ENCODE measurements around the gene ELP6.
"Not testable (repeated sequence)": the region's sequence is repeated elsewhere in the genome, so short reads cannot be mapped to it uniquely, and the experiment has no call there.

Gene ELP6

DNA sequence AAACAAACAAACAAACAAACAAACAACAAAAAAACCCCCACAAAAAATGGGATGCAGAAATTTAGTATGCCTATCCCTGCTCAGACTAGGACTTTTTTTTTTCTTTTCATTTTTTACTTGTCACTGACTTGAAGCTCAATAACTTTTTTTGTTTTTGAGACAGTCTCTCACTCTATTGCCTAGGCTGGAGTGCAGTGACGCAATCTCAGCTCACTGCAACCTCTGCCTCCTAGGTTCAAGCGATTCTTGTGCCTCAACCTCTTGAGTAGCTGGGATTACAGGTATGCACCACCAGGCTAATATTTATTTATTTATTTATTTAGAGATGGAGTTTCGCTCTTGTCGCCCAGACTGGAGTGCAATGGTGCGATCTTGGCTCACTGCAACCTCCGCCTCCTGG lies 8.2 kb downstream of the ELP6 start:
- DNase-seq = not testable (repeated sequence)

DNA sequence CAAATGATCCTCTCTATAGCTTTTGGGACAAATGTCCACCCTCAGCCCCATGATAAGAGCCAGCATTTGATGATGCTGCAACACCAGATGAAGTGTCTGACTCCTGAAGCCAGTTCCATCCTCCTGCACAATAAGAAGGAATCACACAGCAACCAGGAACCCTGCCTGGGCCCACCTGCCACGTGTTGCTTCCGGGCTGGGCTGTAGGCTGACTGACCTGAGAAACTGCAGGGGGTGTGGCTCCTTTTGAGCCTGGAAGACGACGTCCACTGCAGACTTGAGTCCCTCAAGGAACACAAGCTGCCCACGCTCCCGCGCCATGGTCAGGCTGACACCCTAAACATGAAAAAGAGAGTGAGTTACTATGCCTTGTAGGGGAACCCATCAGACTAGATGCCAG lies 9.4 kb downstream of the ELP6 start:
- DNase-seq = no peak

DNA sequence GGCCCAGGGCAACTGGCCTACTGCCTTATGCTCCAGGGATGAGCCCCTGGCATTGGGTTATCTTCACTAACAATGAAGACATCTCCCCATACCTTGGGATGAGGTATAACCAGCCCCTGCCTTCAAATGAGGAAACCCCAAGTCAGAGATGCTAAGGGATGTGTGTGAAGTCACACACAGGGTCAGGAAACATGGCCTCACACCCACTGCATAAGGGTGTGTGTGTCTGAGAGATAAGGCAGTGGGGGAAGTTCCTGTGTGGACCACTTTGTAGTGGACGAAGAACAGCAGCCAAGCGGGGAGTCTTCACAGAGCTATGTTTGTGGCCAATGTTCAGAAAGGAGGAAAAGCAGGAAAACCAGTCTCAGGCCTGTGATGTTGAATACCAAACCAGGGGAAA lies 10.5 kb downstream of the ELP6 start:
- DNase-seq = no peak

DNA sequence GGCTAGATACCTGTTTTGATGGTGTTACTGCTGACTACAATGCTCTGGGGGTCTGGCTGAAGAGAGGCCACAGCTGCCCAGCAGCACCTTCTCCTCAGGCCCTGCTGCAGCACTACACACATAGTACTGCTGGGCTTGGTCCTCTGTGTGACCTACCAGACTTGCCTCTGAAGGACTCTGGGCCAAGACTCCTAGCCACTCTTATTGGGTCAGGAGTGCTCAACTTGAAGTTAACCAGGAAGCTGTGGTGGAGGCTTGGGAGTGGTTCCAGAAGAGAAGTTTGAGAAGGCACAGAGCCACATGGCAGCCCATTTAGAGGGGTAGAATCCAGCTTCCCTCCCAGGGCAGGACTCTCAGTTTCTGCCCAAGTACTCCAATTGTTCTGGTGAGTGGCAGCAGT lies 16.6 kb downstream of the ELP6 start:
- no peak for DNase-seq

DNA sequence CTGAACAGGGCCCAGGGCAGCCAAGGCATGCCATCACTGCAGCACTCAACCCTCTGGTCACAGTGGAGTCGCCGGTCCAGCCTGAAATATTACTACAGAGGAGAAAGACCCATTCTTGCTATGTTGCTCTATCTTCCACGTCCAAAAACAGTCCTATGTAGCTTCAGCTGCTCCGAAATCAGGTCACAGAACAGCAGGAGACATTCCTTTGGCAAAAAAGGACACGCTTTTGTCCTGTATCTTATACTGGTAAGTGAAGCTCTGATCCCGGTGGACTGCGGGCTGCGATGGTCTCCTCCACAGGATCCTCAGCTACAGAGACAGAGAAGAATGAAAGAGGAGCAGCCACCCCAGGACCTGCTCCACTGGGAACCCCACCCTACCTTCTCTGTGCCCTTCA lies 17.6 kb downstream of the ELP6 start:
- no peak for DNase-seq

DNA sequence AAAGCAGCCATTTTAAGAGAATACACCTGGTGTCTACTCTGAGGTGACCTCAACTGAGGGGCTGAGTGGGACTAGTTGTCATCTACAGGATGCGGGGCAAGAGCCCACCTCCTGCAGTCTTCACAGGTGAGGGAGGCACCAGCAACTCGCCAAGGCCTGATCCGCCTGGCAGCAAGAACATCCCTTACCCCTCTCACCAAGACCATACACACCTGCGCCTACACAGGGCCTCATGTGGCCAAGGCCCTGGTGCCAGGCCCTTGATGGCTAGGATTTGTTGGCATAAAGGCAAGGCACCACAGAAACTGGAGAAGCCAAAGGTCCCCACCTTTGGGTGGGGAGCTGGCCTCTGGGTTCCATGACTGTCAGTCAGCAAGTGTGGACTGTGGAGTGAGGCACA lies 18.4 kb downstream of the ELP6 start:
- DNase-seq = no peak

DNA sequence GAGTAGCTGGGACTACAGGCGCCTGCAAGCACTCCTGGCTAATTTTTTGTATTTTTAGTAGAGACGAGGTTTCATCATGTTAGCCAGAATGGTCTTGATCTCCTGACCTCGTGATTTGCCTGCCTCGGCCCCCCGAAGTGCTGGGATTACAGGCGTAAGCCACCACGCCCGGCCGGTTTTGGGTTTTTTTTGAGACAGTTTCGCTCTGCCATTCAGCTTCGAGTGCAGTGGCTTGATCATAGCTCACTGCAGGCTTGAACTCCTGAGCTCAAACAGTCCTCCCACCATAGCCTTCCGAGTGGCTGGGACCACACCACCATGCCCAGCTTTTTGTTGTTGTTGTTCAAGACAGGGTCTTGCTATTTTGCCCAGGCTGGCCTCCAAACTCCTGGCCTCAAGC lies 21.7 kb downstream of the ELP6 start:
- DNase-seq = no peak

DNA sequence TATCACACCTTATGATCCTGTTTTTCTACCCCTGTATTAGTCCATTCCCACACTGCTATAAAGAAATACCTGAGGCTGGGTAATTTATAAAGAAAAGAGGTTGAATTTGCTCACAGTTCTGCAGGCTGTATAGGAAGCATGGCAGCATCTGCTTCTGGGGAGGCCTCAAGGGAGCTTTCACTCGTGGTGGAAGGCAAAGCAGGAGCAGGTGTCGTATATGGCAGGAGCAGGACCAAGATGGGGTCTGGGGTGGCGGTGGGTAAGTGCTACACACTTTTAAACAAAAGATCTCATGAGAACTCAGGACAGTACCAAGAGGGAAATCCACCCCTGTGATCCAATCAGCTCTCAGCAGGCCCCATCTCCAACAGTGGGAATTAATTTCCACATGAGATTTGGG lies 22.3 kb downstream of the ELP6 start:
- no peak for DNase-seq

DNA sequence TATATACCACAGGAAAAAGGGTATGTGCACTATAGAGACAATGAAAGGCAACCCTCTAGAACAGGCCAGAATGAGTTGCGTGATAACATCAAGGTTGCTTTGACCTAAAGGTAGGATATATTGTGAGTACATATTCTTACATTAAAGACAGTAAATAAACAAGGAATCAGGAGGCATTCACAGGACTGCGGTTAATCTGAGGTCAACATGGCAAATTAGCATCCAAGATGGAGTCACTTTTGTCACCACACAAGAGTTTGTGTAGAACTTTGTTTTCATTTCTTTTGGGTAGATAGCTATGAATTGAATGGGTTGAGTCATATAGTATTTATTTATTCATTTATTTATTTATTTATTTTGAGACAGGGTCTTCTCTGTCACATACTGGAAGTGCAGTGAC lies 26.2 kb downstream of the ELP6 start:
- DNase-seq = no peak

DNA sequence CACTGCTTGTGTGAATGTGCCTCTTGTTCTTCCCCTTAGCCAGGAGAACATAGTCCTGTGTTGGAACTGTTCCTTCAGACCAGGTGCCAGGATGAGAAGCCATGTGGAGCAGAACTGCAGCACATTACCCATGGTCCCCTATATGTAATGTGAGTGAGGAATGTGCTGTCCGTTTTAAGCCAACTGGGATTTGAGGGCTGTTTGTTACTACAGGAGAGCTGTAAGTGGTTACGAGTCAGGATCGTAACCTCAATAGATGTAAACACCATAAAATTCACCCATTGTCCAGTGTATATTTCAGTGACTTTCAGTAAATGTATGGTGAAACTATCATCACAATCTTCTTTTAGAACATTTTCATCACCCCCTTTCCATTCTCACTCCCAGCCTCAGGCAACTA lies 27.7 kb downstream of the ELP6 start:
- no peak for DNase-seq

DNA sequence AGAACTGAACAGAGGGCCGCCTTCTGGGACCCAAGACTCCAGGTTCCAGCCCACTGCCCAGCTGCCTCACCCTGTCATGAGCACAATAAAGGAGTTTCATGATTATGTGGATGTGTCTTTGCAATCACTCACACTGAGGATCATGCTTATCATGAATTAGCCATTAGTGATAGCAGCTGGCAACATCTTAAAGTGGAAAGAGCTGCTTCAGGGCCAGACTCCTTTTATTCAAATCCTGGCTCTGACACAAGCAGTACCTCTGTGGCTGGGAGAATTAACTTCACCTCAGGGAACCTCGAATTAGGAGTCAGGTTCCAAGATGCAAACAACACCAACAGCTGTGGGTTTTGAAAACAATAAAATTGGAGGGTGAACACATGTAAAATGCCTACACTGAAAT lies 31.1 kb downstream of the ELP6 start:
- no peak for DNase-seq

DNA sequence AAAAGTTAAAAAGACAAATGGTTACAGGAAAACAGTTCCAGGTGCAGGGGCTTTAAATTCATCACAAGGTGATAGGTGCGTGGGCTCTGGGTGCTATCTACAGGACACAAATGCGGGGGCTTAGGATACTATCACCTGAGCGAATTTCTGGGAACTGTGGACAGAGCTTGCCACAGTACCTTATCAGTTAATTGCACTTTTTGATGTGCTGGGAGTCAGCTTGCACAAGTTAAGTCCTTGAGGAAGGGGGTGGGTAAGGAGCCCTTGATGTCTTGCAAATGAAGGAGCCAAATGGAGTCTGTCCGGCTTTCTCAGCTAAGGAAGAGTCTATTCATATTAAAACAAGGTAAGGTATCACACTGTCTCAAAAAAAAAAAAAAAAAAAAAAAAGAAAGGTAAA lies 31.7 kb downstream of the ELP6 start:
- not testable (repeated sequence) for DNase-seq

DNA sequence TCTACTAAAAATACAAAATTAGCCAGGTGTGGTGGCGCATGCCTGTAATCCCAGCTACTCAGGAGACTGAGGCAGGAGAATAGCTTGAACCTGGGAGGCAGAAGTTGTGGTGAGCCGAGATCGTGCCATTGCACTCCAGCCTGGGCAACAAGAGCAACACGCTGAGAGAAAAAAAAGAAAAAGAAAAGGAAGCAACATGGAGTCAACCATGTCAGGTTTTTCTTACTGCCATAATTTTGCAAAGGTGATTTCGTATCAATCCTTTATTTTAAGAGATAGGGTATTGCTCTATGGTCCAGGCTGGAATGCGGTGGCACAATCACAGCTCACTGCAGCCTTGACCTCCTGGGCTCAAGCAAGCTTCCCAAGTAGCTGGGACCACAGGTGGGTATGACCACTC lies 33.2 kb downstream of the ELP6 start:
- not testable (repeated sequence) for DNase-seq

DNA sequence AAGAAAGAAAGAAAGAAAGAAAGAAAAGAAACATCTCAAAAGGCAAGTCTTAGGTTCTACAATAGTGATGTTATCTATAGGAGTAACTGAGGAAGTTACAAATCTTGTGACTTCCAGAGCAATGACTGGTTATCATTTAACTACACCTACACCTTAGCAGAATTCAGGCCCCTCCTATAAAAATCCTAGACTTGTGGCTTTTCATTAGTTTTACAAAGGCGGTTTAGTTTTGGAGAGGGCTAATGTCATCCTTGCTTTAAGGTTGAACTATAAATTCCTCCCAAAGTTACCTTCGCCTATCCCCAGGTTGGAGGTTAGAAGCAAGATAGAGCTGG lies 33.7 kb downstream of the ELP6 start:
- DNase-seq = no peak

DNA sequence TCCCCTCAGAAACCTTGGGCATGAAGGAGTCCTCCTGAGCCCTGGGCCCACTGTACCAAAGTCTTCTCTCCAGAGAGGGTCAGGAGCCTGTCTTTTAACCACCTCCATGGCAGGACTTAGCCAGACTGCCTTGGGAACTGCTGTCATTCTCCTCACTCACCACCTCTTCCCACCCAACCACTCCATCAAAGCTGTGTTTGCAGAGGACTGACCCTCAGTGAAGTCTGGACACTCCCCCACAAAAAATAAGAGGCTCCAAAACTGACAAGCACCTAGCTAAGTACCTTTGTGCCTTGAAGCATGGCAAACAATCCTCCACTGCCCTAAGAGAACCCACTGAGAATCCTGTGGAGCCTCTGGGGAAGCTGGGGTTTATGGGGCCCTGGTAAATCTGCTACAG lies 35.5 kb downstream of the ELP6 start:
- no peak for DNase-seq

DNA sequence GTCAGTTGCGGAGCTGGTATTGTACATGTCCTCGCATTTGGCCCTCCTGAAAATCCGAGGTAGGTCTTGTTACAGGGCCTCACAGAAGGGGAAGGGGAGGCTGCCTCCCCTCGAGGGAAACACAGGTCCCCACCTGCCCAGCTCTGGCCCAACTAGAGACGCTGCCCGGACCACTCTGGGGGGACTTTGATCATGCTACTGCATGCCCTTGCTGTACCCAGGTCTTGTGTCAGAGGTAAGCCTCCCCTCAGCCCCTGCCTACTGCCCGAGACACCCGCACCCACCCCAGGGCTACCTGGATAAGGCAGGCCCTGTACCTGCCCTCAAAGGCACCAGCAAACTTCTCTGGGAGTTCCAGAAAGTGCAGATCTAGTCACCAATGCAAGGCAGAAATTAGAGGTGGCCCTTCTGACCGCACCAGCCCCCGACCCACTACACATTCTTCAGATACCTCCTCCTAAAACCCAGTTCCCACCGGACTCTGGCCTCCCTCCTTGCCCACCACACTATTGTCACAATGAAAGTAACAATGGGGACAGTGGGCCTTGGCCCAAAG lies 36.8 kb downstream of the ELP6 start:
- no peak for DNase-seq

DNA sequence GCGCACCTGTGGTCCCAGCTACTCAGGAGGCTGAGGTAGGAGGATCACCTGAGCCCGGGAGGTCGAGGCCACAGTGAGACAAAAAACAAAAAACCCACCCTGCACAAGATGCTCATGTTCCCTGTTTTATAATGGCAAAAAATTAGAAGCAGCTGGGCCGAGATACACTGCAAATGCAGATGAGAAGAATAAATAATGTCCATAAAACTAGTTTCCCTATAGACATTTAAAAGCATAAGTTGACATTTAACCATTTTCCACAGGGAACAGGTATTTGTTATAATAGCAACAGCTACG lies 37.2 kb downstream of the ELP6 start:
- no peak for DNase-seq

DNA sequence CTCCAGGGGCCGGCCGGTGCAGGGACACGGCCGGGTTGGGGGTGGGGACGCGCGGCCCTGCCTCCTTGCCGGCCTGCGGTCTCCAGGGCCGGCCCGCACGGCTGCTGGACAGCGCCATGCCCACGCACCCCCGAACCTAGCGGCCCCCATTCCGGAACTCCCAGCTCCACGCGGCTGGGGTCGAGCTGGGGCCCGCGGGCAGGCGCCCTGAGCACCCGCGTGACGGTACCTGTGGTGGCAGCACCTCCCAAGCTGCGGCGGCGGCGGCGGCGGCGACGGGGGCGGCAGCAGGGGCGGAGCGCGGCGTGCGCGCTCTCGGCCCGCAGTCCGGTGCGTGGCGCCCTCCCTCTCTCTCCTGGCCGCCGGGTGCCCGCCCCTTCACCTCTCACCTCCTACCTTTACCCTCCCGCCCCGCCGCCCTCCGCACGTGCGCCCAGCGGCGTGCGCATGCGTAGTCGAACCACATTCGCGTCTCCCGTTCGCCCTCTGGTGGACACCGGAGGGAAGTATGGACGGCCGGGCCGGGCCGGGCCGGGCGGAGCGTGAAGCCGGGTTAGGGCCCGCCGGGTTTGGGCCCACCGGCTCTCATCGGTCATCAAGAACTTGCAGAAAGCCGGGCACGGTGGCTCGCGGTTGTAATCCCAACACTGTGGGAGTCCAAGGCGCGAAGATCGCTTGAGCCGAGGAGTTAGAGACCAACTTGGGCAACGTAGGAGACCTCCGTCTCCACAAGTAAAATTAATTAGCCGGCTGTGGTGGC lies 37.8 kb downstream of the ELP6 start, which contains the start of gene SCAP:
Gene SCAP (minus strand): TSS at position 372 of the 760 bp plus-strand sequence. CDS start 32,948 bp downstream, outside the sequence.
- DNase-seq = peak; percentile 88

DNA sequence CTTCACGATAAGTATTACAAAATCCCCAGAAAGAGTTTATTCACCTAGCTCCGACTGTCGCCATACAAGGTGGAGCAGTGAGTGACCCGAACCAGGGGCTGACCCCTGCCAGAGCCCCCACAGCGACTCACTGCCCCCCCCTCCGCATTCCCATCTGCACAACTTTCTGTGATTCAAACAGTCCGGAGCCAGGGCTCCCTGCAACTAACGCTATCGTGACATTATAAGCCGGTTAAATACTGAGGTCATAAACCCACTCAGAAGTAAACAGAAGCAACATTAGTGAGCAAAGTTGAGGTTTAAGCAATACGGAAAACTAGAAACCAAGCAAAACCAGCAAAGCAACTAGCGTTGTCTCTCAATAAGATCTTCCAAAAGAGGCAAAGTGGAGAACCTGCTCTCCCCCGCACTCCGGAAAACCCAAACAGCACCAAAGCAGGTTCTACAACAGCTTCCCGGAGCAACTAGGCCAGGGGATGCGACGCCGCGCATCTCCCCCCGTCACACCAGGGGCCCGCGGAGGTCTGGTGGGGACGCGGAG lies 38.4 kb downstream of the ELP6 start:
- DNase-seq = no peak

DNA sequence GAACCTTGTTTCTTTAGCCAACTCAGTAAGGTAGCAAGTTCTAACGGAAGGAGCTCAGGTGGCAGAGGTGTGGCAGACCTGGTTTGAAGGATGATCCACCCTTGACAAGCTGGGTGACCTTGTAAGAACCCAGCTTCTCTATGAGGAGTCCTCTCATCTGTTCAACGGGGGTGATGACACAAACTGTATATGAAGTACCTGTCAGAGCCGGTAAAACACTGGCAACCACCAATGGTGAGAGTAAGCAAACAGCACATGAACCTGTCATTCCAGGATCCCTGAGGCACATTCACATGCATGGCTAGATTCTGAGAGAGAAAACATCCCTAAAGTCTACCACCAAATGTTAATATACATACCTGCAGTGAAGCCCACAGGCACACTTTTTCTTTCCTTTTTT lies 40.1 kb downstream of the ELP6 start:
- DNase-seq = no peak

DNA sequence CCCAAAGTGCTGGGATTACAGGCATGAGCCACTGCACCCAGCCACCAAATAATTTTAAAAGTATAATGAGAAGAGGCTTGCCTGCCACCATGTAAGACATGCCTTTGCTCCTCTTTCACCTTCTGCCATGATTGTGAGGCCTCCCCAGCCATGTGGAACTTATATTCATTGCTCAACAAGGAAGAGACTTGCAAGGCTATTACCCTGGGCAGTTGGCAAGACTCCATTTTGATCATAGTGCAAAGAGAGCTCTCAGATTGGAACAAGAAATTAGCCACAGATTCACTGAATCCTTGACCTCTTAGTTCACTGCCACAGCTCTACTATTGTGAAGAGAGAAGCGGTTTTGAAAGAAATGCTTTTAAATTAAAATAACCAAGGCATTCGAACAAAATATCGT lies 43.9 kb downstream of the ELP6 start:
- no peak for DNase-seq

DNA sequence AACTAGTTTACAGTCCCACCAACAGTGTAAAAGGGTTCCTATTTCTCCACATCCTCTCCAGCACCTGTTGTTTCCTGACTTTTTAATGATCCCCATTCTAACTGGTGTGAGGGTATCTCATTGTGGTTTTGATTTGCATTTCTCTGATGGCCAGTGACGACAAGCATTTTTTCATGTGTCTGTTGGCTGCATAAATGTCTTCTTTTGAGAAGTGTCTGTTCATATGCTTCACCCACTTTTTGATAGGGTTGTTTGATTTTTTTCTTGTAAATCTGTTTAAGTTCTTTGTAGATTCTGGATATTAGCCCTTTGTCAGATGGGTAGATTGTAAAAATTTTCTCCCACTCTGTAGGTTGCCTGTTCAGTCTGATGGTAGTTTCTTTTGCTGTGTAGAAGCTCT lies 45.2 kb downstream of the ELP6 start:
- DNase-seq = not testable (repeated sequence)

DNA sequence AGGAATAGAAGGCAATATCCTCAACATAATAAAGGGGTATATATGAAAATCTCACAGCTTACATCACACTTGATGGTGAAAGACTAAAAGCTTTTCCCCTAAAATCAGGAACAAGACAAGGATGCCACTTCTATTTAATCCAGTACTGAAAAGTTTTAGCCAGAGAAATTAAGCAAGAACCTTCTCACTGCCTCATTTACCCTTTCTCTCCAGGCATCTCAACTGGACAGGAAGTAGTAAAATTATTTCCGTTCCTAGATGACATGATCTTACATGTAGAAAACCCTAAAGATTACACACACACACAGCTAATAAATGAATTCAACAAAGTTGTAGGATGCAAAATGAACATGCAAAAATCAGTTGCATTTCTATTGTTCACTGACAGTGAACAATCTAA lies 48.9 kb downstream of the ELP6 start:
- no peak for DNase-seq

DNA sequence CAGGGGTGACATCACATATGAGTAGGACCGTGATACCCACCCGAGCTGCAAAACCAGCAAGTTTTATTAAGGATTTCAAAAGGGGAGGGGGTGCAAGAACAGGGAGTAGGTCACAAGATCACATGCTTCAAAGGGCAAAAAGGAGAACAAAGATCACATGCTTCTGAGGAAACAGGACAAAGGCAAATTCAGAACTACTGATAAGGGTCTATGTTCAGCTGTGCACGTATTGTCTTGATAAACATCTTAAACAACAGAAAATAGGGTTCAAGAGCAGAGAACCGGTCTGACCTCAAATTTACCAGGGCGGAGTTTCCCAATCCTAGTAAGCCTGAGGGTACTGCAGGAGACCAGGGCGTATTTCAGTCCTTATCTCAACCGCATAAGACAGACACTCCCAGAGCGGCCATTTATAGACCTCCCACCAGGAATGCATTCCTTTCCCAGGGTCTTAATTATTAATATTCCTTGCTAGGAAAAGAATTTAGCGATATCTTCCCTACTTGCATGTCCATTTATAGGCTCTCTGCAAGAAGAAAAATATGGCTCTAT lies 53.9 kb downstream of the ELP6 start:
- not testable (repeated sequence) for DNase-seq

DNA sequence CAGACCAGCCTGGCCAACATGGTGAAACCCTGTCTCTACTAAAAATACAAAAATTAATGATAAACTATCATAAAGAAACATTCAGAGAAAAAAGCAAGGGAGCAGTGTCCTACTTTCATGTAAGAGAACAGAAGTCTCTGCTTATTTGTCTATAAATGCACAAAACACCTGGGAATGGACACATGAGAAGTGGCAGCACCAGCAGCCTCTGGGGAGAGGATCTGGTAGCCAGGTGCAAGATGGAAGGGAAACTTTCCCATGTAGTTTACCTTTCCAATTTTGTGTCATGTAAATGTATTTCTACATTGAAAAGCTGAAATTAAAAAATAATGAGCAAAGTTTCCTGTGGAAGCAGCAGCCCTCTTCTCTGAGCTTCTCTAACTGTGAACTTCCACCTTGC lies 56.5 kb downstream of the ELP6 start:
- no peak for DNase-seq

Data from NK-92 treated with Interleukin-12 subunit alpha and Interleukin-12 subunit beta, amount 100 ng/mL, for 24 hours (cell line).